GM03348 (cell line): ENCODE results near the gene KCNH2.

ENCODE experiments used
- DNase-seq: peaks from one replicate; pipeline ENCODE4 v3.0.0; 2012; ENCODE audit warnings: low spot score

KCNH2 gene

GRCh38 chr7:150947761-150948651, 30.1 kb downstream of the KCNH2 start:
- DNase-seq = no peak

- DNase-seq = no peak
Measured at GRCh38 chr7:150947241-150947745, 30.8 kb downstream of the KCNH2 start.

GRCh38 chr7:150946421-150947240, 31.5 kb downstream of the KCNH2 start:
- no peak for DNase-seq

- DNase-seq = no peak
Measured at GRCh38 chr7:150945853-150946420, 32.2 kb downstream of the KCNH2 start.

GRCh38 chr7:150945171-150945852, 32.8 kb downstream of the KCNH2 start:
- DNase-seq = no peak

- no peak for DNase-seq
Measured at GRCh38 chr7:150944066-150945042, 33.8 kb downstream of the KCNH2 start.

- DNase-seq = no peak
Measured at GRCh38 chr7:150943453-150943814, 34.7 kb downstream of the KCNH2 start.

- DNase-seq = no peak
Measured at GRCh38 chr7:150942591-150943452, 35.3 kb downstream of the KCNH2 start.

- DNase-seq = no peak
Measured at GRCh38 chr7:150942001-150942590, 36.0 kb downstream of the KCNH2 start.

GRCh38 chr7:150941351-150942000, 36.6 kb downstream of the KCNH2 start:
- no peak for DNase-seq

- no peak for DNase-seq
Measured at GRCh38 chr7:150940431-150941102, 37.6 kb downstream of the KCNH2 start.

- DNase-seq = no peak
Measured at GRCh38 chr7:150939466-150939865, 38.7 kb downstream of the KCNH2 start.

GRCh38 chr7:150939052-150939451, 39.1 kb downstream of the KCNH2 start:
- DNase-seq = no peak

GRCh38 chr7:150938566-150938965, 39.6 kb downstream of the KCNH2 start:
- DNase-seq = no peak

GRCh38 chr7:150937848-150938561, 40.1 kb downstream of the KCNH2 start:
- no peak for DNase-seq

- DNase-seq = no peak
Measured at GRCh38 chr7:150936018-150936417, 42.1 kb downstream of the KCNH2 start.

GRCh38 chr7:150935149-150935548, 43.0 kb downstream of the KCNH2 start:
- no peak for DNase-seq
